Limb (tissue), 2 donors: ENCODE data around the gene MAP6.

ENCODE experiments used
- DNase-seq, 2 donors: peaks; one replicate each; pipeline ENCODE4 v3.0.0-alpha.2; 2016; ENCODE audit errors: extremely low spot score in 2 of 2

MAP6 gene

DNA sequence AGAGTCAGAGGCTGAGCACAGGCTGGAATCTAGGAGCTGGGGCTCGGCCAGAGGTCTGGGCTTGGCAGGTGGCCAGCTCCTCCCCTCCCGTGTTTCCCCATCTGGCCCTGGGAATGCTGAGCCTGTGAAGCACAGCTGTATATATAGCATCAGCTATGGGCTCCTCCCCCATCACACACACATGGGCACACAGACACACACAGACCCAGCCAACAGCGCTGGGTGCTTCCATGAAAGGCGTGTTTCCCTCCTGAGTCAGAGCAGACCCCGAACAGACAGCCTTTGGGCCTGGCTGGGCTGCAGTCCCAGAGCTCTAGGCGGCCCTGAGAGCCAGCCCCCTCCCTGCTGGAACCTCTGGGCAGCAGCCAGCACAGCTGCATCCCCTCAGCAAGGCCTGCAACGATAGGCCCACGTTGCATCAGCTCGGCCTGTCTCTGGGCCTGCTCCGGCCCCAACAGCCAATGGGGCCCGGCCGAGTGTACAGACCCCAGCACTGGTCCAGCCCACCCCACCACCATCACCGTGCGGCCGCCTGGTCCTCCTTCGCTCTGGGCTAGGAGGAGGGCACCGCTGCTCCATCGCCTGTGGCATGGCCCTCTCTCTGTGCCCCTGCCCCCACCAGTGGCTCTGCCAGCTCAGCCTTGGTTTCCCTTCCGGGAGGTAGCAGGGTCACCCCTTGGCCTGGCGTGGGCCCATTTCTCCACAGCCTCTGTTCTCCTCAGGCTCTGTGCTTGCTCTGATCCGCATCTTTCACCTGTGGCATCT, 114.4 kb downstream of the MAP6 start:
- DNase-seq: peak; percentile 95 to 98

DNA sequence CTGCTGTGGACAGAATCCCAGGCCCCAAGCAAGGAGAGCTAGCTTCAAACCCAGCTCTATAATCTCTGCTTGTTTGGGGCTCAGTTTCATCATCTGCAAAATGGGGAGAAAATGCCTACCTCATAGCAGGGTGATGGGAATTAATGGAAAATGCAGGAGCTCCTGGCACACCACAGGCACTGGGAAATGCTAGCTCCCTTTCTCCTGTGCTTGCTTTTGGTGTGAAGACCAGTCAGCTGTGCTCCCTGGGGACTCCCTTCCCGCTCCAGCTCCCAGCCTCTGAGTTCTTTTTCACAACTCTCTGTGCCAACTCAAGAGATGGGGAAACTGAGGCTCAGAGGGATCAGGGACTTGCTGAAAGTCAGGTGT, 115.0 kb downstream of the MAP6 start:
- DNase-seq: no peak

DNA sequence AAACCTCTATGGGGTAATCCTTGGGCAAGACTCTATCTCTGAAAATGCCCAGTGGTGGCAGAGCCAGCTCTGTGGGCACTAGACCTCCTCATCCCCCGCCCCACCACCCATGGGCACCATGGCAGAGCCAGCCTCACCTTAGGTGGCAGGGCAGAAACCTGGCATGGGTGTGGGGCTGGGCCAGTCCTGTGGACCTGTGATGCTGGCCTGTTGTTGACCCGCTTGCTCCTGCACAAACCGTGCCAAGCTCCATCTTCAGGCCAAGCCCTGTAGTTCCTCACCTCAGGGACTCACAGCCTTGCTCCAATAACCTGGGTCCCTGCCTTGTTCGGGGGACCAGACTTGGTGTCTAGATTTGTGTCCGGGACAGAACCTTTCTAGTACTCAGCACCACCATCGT, 115.7 kb downstream of the MAP6 start:
- DNase-seq: no peak

DNA sequence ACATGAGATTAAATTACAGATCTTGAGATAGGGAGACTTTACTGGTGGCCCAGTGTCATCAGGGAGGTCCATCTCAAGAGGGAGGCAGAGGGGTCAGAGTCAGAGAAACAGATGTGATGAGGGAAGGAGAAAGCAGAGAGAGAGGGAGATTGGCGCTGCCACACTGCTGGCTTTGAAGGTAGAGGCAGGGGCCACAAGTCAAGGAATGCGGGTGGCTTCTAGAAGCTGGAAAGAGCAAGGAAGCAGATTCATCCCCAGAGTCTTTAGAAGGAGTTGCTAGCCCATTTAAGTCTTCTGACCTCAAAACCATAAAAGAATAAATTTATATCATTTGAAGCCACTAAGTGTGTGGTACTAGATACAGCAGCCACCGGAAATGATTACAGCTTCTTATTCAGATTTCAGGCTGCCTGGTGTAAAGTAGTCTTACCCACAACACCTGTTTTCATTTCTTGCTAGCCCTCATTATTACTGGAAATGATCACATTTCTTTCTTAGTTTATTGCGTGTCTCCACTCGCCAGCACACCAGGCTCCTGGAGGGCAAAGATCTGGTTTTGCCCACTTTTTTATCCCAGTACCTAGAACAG, 119.4 kb downstream of the MAP6 start:
- DNase-seq: no peak

DNA sequence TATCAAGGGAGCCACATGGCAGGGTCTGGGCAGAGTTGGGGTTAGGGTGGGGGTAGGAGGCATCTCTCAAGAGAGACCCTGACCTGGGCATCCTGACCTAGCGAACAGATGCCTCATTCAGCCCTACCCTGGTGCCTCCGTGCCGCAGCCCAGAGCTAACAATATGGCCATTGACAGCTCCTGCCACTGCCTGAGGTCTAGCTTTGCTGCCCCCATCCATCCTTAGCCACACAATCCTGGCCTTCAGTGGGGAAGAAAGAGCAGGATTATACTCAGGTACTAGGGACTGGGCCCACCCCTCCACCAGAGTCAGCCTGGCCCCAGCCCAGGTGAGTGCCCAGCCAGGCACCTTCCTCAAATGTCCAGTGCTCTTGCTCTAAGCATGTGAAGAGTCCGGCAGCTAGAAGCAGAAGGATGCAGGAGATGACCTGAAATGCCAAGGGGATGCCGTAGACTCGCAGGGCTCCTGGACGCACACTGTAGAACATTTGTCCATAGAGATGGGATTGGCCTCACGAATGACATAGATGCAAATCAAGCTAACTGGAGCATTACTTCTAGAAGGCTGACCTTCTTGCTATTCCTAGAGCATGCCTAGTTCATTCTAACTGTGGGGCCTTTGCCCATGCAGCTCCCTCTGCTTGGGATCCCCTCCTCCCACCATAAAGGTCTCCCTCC, 120.1 kb downstream of the MAP6 start:
- no peak for DNase-seq

DNA sequence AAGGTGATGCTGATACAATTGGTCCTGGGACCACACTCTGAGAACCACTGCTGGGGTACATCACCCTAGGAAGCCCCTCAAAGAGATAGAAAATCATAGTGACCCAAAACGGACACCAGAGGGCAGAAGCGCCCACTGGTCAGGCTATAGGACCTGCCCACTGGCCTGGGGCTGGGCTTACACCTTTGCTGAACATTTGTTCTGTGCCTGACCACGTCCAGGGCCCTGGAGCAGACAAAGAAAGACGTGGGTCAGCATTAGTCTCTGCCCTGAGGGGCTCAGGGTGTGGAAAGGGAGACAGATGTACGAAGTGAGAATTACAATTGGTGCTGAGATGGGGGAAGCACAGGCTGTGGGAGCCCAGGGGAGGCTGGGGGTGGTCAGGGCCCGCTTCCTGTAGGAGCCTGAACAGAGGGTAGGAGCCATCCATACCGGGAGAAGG, 121.2 kb downstream of the MAP6 start:
- DNase-seq: peak; percentile 73 to 82

DNA sequence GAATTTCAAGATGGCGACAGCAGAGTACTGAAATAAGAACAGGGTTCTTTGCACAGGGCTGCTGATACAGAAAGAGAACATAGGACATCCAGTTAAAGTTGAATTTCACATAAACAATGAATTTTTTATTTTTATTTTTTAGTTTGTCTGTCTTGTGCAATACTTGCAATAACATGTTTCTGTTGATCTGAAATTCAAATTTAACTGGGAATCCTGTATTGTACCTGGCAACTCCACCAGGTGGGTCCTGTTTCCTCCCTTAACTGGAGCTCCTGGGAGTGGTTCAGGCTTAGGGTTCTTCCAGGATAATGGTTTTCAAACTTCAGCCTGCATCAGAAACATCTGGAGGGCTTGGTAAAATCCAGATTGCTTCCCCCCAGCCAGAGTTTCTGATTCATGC, 121.7 kb downstream of the MAP6 start:
- DNase-seq: no peak

DNA sequence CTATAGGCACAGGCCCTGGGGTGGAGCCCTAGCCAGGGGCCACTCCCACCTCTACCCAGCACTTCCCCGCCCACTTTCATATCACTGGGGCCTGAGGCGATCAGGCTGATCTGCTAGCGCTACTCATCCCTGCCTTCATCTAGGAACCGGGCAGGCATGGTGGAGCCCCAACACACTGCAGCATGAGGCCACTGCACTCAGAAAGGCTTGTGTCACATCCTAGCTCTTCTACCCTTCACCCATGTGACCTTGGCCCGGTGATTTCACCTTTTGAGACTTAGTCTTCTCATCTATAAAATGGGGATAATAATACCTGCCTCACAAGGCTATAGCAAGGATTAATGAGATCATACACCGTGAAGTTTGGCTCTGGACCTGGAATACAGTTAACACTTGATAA, 125.0 kb downstream of the MAP6 start:
- DNase-seq: no peak

DNA sequence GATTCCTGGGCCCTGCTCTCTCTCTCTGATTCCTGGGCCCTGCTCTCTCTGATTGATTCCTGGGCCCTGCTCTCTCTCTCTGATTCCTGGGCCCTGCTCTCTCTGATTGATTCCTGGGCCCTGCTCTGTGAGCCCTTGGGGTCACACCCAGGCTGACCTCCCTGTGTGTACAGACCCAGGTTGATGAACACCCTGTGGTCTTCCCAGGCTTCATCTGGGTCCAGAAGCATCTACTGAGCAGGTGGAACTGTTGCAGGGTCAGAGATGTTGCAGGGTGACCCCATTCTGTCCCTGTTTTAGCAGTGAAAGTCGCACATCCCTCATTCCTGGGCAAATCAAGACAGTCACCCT, 126.8 kb downstream of the MAP6 start:
- DNase-seq: no peak

DNA sequence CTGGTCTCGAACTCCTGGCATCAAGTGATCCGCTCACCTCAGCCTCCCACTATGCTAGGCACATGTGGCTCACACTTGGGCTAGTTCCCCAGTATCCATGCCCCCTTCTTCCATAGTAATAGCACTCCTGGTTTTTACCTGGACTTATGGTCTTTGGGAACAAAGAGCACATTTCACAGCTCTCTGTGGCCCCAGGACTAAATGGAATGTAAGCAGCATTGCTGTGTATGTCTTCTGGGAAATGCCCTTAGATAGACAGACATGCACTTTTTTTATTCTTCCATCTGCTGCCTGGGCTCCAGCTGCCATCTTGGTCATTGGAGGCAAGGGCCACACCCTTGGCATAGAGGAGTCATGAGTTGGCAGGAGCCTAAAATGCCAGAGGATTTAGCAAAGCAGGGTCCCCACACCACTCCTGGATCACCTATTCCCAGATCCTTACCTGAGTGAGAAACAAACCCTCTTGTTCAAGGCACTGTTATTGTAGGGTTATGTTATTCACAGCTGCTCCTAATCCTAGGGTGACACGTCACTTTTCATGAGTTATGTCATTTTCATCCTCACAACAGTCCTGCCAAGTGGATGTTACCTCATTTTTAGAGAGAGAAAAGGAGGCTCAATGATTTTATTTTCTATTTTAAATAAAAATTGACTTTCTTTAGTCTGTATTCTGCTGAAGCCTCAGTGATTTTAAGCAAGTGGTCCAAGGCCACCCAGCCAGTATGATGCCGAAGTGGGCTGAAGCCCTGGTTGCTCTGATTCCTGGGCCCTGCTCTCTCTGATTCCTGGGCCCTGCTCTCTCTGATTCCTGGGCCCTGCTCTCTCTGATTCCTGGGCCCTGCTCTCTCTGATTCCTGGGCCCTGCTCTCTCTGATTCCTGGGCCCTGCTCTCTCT, 127.4 kb downstream of the MAP6 start:
- no peak for DNase-seq

DNA sequence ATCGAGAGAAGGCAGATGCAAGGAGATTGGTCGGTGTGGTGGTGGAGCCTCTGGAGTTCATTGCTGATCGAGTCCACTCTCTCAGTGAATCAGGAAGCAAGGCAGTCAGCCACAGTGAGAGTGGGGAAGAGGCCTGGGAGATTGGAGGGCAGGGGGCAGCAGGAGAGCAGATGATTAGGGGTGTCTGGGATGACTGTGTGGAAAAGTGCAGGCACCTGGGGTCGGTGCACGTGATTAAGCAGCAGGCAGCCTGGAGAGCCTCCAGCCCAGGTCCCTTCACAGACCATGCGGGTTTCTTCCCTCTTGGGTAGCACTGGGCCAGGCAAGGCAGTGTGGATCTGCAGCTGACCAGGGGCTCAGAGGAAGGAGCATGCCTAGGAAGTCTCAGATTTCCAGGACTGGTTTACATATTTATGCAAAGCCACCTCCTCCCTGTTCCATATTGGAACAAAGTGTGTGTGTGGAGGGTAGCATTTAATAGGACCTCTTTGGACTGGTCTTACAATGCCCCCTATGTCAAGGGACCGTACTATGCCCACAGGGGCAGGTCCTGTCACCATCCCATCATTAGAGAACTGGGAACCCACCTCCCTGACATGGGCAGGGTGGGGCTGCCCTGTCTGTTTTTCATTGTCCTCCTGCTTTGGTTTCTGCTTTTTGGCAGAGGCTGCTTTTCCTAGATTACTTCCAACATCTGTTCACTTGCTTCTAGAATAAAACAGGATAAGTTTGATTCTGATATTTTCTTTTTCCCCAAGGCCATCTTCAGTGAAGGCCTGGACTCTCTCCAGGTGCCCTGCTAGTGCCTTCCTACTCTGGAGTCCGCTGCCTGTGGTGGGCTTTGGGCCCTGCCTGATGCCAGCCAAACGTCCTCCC, 129.1 kb downstream of the MAP6 start:
- no peak for DNase-seq

DNA sequence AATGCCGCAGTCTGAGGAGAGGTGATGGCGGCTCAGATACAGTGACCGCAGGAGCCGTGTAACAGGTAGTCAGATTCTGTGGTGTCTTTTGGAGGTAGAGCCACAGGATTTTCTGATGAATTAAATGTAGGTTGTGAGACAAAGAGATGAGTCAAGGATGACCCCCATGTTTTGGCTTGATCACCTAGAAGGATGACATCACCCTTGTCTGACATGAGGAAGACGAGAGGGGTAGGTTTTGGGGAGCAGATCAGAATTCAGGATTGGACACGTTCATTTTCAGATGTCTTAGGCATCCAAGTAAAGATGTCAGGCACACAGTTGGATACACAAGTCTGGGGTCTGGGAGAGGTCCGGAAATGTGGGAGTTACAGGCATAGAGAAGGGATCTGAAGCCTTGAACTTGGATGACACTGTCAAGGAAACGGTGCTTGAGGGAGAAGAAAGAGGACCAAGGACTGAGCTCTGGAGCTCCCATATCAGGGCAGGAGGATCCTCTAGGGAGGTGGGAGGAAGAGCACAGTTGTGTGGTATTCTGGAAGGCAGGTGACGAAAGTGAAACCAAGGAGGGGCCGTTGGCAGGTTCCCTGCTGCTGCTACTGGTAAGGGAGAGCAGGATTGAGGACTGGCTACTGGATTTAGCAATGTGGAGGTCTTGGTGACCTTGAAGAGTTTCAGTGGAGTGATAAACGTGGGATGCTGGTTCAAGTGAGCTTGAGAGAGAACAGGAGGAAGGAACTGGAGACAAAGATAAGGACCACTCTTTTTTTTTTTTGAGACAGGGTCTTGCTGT, 130.5 kb downstream of the MAP6 start:
- DNase-seq: no peak

DNA sequence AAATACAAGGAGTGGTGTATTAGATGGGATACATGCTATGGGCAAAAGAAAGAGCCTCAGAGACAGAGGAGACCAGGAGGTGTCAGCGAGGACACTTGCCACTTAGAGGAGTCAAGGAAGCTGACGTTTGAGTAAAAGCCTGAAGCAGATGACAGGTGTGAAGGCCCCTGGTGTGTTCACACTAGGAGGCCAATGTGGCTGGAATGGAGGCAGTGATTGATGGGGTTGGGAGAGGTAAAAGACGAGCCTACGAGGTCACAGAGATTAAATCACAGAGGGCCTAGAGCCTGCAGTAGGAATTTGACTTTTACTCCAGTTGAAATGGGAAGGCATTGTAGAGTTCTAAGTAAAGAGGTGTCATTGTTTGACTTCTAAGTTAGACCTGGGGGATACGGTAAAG, 131.1 kb downstream of the MAP6 start:
- DNase-seq: no peak
